SHP77 (cell line): Measurements from ENCODE around the gene MAML3.
"Not testable (repeated sequence)": the region's sequence is repeated elsewhere in the genome, so short reads cannot be mapped to it uniquely, and the experiment has no call there.

Source experiments
- DNase-seq, 2 experiments: peaks; one replicate each; lab custom pipeline; 2025; lab: John Stamatoyannopoulos, UW

The MAML3 gene

DNA sequence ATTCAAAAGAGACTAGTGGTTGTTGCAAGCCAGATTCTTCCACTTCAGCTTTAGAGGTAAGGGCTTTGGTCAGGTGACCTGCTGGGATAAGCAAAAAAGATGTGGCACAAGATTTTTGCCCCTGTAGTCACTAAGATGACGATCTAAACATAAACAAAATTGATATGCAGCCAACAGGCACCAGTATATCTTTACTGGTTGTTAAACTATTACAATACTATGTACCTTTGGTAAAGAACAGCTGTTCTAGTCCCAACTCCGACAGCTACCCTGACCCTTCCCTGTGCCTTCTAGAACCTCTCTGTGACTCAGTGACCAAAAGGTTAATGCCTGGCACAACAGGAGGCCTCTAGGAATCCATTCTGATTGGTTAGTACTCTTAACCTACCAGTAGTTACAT, 428.7 kb downstream of the MAML3 start:
- DNase-seq, result no peak

DNA sequence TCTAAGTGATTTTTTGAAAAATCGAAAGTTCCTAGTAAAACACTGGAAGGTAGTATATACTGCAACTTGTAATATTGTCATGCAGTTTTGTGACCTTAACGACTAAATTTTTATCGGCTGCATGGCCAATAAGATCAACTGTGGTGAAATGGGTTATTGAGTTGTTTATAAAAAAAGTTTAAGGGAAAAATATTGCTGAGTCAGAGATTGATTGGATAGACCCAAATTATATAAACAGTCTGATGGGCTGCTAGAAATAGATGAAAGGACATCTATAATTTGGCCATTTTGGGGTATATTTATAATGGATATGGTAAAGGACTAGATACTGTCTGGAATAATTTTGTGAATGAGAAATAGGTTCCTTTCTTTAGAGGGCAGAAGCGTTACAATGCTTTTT, 432.2 kb downstream of the MAML3 start:
- DNase-seq, result no peak

DNA sequence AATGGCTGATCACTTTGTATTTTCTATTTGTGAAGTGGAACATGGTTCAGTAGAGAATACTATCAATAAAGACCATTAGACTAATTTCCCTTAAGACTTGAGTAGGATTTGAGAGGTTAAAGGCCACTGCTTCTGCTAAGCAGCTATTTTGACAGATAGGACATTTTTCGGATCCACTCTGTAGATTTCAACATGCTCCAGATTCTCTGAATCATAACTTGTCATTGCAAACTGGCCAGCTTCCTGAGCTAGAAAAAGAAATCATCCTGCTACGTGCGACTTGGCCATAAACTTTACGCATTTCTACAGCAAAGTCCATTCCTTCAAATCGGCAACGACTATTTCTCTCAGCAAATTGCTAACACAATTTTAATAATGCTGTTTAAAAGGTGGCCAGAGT, 433.2 kb downstream of the MAML3 start:
- DNase-seq, result no peak

DNA sequence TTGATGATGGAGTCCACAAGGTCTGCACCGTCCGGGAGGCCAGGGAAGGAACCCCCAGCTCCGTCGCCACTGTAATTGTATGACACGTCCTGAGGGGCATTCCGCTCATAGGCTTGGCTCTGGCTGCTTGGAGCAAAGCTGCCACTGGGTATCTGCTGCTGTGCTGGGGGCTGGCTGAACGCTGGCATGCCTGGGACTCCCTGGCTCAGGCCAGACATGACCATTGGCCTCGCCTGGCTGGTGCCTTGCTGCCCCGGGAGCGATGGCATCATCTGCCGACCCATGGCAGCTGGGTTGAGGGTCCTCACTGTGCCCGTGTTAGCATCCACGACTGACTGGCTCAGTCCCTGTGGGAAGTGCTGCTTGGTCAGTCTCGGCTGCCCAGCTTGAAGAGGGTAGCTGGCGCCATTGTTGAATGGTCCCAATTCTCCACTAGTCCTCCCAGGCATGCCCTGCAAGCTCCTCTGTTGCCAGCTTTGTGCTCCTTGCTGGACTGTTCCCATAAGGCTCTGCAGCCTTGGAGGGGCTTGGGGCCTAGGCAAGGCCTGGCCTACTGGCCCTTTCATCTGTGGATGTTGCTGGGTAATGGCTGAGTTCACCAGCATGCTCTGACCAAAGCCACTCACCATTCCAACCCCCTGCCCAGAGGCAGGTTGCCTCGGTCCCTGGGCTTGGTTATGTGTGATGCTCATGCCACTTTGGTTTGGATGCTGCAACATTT, 434.4 kb downstream of the MAML3 start:
- no peak for DNase-seq

DNA sequence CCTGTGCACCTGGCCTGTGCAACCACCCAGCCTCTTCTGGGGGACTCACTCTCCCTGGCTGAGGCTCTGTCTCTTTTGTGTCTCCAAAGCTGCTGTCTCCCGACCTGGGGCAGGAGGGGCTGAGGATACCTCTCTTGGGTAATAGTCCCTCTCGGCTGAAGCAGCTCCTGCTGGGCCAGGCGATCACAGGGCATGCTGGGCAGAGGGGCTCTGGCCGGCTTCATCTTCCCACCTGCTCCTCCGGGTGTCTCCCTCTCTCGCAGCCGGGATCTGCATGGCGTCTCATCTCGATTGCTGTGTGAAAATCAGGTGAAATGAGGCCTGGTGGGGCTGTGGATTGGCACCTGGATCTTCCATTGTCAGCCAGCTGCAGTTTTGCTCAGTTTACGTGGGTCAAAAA, 435.2 kb downstream of the MAML3 start:
- DNase-seq, result no peak

DNA sequence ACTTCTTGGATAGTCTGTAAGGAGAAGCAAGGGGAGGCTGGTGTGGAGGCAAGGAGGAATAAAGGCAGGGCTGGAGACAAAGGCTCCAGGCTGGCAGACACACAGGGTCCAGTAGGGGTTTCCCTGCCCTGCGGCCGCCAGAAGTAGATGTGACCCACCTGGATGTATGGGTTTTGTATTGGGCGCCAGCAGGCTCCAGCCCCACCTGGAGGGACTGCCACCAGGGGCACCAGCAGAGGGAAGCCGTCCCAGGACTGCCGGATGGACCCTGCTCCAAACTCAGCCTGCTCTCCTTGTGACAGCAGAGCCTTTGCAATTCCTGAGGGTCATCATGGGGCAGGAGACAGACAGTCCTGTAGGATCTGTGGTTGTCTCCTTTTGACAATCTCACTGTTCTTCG, 435.6 kb downstream of the MAML3 start:
- no peak for DNase-seq

DNA sequence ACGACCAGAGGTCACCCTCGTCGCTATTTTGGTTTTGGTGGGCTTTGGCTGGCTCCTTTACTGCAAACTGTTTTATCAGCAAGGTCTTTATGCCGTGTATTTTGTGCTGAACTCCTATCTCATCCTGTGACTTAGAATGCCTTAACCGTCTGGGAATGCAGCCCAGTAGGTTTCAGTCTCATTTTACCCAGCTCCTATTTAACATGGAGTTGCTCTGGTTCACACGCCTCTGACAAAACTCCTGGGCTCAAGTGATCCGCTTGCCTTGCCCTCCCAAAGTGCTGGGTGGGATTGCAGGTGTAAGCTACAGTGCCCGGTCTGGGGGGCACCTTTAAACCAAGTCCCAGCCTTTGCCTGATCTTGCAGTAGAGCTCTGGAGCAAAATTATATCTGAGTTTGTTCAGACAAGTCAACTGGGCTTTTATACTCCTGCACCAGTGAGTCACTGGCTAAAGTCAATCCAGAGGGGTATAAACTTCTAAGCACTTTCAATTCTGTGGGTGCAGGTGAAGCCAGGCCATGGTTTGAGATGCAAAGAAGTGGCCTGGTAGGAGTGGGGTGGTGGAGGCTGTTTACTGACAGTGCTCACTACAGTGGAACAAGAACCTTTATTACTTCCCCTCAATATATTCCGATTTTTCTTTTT, 438.1 kb downstream of the MAML3 start:
- DNase-seq, result no peak

DNA sequence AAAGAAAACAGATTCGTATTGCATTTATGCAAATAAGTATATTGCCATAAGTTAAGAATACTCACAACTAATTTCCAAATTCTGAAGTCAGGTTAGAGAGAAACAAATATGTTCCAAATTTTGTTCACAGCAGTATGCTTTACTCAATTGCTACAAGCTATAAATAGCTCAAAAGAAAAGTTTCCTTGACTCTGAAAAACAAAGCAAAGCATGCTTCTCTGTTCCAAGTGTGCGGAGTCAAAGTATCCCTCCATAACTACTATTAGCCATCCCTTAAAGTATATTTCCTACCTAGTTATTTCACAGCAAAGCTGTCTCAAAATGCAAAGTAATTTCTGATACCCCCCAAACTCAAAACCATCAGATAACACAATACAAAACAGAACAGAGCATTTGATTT, 441.1 kb downstream of the MAML3 start:
- DNase-seq, result no peak

DNA sequence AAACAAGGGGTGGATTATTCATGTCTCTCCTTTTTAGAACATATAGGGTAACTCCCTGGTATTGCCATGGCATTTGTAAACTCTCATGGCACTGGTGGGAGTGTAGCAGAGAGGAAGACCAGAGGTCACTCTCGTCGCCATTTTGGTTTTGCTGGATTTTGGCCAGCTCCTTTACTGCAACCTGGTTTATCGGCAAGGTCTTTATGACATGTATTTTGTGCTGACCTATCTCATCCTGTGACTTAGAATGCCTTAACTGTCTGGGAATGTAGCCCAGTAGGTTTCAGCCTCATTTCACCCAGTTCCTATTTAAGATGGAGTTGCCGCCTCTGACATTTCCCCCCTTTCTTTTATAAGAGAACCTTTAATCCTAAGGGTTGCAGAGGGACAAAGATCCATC, 442.5 kb downstream of the MAML3 start:
- no peak for DNase-seq

DNA sequence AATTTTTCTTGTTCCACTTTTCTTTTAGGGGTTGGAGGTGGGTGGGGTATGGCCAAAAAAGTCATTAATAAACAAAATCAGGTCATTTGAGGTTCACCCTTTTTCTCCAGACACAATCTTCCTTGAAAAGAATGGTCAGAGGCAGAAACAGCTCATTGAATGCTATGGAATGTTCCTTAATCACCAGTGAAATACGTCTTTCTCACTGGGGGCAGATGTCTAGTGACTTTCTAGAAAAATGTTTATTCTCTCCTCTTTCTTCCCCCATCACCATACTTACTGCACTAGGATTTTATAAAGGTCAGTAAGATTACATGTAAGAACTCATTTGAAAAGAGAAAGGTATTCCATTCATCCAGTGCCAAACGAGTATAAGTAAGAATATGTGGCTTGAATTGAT, 443.9 kb downstream of the MAML3 start:
- DNase-seq, result no peak

DNA sequence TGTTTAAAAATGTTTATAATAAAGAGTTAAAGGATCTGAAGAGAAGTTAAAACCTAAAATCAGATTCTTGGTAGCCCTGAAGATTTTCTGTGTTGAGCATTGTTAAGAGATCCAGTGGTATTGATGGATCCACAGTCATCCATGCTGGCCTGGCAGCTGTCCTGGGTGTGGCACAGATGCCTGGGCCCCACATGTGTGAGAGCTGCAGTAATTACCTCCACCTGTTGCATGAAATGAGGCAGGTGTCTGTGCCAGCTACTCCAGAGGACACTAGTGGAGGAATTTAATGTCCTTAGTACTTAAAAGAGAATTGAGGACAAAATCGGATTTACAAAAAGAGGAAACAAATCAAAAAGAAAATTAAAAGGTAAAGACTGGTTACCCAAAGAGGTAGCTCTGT, 444.3 kb downstream of the MAML3 start:
- no peak for DNase-seq

DNA sequence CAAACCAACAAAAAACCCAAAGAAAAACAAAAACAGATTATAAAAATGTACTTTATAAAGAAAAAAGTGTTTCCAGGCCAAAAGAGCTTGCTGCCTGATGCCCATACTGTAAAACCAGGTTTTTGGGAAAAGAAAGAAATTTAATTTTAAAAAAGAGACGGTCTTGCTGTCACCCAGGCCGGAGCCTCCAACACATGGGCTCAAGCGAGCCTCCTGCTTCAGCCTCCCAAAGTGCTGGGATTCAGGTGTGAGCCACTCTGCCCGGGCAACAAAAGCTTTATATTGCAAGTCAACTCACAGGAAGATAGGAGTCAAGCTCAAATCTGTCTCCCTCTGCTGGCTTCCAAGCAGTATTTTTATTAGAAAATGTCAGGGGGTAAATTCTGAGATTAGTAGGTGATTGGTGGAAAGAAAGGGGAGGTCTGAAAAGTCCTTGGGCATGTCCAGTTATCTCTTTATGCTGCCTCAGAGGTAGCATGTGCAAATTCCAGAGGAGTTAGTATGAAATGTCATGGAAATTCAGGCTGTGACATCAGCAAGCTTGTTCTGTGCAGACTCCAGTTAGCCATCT, 449.0 kb downstream of the MAML3 start:
- no peak for DNase-seq

DNA sequence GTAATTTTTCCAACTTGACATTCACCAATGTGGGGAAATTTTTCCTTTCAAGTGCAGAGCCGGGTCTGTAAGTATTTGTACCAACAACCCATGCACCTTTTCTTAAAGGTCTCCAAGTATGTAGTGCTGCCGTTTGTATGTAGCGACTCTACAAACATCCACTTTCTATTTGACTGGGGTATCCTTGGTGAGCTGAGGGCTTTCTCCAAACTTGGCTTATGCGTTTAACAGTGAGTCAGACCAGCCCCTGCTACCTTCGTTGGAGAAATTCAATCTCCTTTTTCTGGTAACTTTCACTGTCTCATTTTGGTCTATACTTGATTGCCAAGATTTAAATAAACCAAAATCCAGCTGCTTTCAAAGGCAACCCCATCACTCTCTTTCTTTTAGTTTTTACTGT, 453.4 kb downstream of the MAML3 start:
- no peak for DNase-seq

DNA sequence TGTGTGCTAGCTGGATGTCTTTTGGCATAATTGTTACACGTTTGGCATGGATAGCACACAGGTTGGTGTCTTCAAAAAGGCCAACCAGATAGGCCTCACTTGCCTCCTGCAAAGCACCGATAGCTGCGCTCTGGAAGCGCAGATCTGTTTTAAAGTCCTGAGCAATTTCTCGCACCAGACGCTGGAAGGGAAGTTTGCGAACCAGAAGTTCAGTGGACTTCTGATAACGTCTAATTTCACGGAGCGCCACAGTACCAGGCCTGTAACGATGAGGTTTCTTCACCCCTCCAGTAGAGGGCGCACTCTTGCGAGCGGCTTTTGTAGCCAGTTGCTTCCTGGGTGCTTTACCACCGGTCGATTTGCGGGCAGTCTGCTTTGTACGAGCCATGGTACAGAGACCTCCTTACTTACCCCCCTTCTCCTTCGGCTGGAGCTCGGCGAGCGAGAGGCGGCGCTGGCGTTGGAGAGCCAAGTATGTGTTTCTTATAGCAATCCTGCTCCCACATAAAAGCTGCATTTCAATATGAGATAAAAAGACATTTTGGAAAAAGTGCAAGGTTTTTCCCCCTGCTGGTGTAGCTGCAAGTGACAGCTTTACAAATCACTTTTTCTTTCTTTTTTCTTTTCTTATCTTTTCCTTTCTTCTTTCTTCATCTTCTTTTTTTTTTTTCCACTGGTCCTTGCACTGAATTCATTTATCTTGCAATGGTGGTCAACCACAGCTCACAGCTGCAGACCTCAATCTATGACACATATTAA, 455.6 kb downstream of the MAML3 start:
- not testable (repeated sequence) for DNase-seq

DNA sequence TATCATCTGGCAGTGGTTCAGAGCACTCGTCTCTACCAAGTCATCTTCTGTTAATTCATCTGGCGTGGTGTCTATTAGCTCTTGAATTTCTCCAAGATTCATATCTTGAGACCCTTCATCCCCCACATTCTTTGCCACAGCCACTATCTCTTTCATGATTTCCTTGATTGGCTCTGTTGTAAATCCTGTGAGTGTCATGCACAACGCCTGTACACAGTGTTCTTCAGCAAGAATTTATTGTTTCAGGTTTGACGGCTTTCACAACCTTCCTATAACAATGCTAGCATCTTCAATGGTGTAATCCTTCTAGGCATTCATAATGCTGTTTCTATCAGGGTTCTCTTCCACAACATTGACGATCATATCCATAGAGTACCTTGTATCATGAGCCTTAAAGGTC, 457.5 kb downstream of the MAML3 start:
- no peak for DNase-seq

DNA sequence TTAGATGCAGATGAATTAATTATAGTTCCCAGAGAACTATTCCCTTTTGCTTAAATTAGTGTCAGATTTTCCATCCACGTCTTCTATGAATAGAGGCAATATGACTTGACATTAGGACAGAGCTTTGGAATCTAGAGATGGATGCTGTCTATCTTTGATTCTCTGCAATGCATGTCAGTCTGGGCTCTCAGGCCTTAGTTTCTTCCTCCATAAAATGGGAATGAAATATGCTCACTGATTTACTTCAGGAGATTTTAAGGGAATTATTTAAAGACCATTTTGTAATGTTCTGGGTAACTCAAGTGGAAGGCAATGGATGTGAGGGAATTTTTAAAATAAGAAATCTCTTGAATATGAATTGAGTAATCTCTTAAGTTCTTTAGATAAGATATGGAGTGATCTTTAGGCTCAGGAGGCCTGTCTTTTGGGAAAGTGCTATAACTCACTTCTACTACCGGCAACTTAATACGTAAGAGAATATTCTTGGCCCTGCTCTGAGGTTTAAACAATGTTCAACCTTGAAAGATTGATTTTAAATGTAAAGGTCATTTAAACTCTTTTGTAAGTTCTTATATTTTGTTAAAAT, 459.4 kb downstream of the MAML3 start:
- DNase-seq, result no peak

DNA sequence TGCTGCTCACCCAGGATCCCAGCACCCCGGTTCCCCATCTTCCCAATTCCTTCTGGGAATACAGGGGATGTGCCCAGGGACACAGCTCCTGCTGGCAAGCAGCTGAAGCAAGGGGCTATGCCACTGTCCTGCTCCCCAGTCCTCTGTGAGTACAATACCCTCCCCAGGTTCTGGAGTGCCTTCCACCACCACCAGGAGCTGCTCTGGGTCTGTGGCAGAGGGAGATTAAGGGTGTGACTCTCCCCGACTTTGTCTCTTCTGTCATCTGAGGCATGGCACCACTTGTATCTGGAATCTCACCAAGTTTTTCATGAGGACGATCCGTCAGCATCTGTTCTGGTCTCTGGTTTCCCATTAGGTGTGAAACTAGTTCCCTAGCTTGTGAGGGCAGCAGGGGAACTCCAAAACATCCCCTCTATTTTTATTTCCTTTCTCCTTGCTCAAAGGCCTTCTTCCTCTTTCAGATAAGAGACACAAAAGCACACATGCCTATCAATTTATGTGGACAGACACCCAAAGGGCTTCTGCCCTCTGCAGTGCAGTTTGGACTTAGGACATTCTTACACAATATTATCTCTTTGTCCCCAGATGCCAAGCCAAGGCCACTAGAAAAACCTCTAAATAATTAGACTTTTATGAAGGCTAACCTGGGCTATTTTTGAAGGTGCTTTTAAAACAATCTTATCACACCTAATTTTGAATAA, 461.5 kb downstream of the MAML3 start:
- DNase-seq, result no peak

DNA sequence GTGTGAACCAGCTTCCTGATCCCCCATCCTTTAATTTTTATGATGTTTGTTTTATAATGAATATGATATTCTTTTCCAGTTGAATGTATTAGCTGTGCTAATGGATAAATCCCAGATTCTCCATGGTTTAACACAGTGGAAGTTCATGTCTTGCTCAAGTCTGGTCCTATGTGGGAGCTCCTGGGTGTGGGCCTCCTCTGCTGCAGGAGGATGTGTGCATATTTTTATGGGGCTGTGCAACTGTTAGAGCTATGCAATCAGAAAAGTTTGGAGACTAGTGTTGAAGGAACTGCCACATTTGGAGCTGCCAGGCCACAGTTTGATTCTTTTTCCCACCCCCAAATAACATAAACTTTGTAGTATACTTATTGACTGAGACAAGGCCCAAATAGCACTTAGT, 463.6 kb downstream of the MAML3 start:
- no peak for DNase-seq

DNA sequence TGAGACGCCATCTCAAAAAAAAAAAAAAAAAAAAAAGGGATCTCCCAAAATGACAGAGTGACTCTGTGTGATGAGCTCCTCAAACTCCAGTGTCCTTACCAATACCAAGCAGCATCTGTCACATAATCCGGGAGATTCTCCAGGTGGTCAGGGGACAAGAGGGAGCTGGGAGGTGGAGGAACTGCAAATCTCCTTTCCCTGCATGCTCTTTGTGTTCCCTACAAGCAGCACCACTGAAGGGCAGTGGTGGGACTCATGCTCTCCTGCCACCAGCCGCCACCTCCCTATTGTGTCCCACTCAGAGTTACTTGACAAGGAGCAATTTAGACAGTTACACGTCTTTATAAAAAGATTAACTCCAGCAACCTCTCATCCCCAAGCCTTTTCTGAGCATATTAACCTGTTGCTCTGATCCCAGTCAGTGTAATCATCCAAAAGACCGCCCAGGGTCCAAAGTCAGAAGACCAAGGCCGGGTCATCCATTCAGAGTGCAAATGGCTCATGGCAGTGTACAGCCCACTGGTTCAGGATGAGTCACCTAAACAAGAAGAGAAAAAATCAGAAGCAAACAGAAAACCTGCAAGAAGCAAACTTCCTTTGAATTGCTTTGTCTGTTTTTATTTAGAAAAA, 464.8 kb downstream of the MAML3 start:
- DNase-seq, result no peak

DNA sequence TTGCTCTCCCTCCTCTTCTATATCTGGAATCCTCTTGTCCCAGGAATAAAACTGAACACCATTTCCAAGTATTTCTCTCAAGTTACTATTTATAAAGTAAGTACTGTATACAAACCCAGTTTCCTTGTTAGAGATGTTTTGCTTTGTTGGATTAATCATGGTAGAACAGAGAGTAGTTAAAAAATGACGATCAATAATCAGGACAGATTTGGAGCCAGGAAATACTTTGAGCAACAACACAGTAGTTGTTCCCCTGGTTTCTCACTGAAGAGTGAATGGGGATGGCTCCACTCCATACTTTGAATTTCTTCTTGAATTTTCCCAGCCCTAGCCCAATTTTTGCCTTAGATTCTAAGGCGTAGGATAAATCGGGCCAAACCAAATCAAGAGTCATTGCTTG, 467.0 kb downstream of the MAML3 start:
- DNase-seq, result no peak

DNA sequence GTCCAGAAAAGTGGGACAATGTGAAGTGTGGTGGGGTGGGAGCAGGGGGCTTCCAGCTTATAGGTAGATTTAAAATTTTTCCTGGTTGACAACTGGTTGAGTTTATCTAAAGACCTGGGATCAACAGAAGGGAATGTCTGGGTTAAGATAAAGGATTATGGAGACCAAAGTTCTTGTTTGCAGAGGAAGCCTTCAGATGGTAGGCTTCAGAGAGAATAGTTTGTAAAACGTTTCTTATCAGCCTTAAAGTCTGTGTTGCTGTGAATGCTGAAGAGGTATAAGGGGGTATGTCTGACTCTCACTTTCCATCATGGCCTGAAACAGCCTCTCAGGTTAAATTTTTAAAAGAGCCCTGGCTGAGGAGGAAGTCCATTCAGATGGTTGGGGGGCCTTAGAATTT, 467.9 kb downstream of the MAML3 start:
- no peak for DNase-seq

DNA sequence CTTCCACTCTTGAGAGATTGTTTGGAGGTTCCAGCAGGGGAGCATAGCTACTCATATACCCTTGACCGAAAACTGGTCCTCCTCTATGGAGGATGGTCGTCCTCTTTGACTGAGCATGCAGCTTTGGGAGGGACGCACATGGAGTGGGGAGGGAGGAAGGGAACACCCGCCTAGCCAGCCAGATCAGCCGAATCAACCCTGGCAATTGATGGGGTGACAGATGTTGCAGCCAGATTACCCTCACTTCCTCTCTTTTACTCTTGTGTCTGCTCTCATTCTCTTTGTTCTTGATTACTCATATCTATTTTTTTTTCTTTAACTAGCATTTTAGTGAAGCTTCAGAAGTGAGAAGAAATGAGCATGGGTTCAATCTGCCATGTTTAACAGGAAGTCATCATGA, 468.8 kb downstream of the MAML3 start:
- no peak for DNase-seq
